SK-N-MC (cell line): ENCODE measurements around the gene RASIP1.

Experiments used
- EZH2 ChIP-seq: fragments of 200-600 bp; sonication (generic); IDR thresholded peaks from one replicate; pipeline ENCODE4 v1.6.1; 2017; ENCODE audit warnings: antibody characterized with exemption
- POLR2AphosphoS5 ChIP-seq: IDR thresholded peaks from 2 replicates; pipeline ENCODE4 v1.6.1; 2012; ENCODE audit warnings: mild to moderate bottlenecking, low read depth, low read length, borderline replicate concordance

DNA sequence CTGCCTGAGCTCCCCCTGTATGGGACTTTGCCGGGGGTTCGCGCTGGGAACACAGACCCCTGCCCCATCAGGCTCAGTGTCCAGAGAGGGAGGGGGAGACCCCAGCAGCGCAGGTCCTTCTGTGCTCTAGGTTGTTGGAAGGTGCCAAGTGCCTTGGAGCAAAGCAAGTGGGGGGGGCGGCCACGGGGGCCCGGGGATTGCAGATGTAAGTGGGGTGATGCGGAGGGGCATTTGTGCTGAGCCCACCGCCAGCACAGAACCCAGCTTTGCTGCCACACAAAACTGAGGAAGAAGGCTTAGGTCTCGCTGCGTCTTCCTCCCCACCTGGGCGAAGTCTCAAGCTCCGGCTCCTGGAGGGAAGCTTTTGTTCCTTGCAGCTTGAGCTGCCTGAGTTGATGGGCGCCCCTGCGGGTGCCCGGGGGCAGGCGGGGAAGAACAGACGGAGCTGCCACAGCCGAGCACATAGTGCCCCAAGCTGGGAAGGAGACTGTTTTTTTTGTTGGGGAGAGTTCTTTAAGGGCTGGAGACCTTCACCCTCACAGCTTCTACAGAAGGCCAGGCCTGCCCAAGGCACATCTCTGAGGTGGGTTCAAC is 66.1 kb downstream of the RASIP1 start:
- TF ChIP-seq EZH2: no peak
- TF ChIP-seq POLR2AphosphoS5: no peak
